A549 (cell line): ENCODE measurements around the gene EIF2S3.

Experiments used
- BHLHE40 ChIP-seq: IDR thresholded peaks from 2 replicates; pipeline ENCODE4 v1.6.1; 2012; ENCODE audit warnings: low read depth, low read length, inconsistent platforms
- SMC3 ChIP-seq: fragments of >200 bp; sonication (Bioruptor Twin); formaldehyde crosslinking; IDR thresholded peaks from 3 replicates; pipeline ENCODE4 v1.6.1; 2018; ENCODE audit warnings: inconsistent platforms
- TF ChIP-seq, protein P1 (sequence below): IDR thresholded peaks from 2 replicates; pipeline ENCODE4 v1.6.1; 2012
- TF ChIP-seq, protein P2 (sequence below): fragments of 200-600 bp; sonication (generic); IDR thresholded peaks from 2 replicates; pipeline ENCODE4 v1.6.1; 2016; ENCODE audit warnings: antibody characterized with exemption, mild to moderate bottlenecking, moderate library complexity

- TF ChIP-seq, protein P1, sequence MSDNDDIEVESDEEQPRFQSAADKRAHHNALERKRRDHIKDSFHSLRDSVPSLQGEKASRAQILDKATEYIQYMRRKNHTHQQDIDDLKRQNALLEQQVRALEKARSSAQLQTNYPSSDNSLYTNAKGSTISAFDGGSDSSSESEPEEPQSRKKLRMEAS, result no peak
- TF ChIP-seq BHLHE40 (no peak), SMC3 (no peak)
- TF ChIP-seq, protein P2, sequence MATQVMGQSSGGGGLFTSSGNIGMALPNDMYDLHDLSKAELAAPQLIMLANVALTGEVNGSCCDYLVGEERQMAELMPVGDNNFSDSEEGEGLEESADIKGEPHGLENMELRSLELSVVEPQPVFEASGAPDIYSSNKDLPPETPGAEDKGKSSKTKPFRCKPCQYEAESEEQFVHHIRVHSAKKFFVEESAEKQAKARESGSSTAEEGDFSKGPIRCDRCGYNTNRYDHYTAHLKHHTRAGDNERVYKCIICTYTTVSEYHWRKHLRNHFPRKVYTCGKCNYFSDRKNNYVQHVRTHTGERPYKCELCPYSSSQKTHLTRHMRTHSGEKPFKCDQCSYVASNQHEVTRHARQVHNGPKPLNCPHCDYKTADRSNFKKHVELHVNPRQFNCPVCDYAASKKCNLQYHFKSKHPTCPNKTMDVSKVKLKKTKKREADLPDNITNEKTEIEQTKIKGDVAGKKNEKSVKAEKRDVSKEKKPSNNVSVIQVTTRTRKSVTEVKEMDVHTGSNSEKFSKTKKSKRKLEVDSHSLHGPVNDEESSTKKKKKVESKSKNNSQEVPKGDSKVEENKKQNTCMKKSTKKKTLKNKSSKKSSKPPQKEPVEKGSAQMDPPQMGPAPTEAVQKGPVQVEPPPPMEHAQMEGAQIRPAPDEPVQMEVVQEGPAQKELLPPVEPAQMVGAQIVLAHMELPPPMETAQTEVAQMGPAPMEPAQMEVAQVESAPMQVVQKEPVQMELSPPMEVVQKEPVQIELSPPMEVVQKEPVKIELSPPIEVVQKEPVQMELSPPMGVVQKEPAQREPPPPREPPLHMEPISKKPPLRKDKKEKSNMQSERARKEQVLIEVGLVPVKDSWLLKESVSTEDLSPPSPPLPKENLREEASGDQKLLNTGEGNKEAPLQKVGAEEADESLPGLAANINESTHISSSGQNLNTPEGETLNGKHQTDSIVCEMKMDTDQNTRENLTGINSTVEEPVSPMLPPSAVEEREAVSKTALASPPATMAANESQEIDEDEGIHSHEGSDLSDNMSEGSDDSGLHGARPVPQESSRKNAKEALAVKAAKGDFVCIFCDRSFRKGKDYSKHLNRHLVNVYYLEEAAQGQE, result no peak
These were observed 46.0 kb downstream of the EIF2S3 start for GRCh38 chrX:24100713-24101112.
